Measurements from ENCODE around the gene ZNF619.

DNA sequence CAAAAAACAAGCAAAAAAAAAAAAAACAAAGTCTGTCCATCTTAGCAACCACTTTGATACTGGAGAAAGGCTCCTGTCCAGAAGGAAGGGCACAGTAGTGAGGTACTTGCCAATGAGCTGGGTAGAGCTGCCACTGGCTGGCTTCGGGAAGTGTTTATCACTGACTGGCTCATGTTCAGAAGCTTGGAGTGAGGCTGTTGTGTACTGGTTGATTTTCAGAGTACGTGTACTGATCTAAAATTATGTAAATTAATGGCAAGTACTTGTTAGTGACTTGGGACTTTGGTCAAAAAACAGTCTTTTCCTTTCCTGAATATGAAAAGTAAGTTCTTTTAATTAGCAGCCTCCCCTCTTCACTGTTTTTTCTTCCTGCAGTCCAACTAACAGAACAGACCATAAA lies 46.9 kb downstream of the ZNF619 start:
- TF ChIP-seq, protein P1, sequence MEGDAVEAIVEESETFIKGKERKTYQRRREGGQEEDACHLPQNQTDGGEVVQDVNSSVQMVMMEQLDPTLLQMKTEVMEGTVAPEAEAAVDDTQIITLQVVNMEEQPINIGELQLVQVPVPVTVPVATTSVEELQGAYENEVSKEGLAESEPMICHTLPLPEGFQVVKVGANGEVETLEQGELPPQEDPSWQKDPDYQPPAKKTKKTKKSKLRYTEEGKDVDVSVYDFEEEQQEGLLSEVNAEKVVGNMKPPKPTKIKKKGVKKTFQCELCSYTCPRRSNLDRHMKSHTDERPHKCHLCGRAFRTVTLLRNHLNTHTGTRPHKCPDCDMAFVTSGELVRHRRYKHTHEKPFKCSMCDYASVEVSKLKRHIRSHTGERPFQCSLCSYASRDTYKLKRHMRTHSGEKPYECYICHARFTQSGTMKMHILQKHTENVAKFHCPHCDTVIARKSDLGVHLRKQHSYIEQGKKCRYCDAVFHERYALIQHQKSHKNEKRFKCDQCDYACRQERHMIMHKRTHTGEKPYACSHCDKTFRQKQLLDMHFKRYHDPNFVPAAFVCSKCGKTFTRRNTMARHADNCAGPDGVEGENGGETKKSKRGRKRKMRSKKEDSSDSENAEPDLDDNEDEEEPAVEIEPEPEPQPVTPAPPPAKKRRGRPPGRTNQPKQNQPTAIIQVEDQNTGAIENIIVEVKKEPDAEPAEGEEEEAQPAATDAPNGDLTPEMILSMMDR (IDR thresholded peaks at IDR 0.05): no peak
- TF ChIP-seq POLR2A (IDR thresholded peaks at IDR 0.05): no peak
